H1 (cell line): Measurements from ENCODE around the gene TTC28. TPM values are rescaled to one million over a fixed set of nuclear protein-coding genes. Genes with fewer than 3 reads are reported as not detected.

Experiments
- CTCF ChIA-PET: fragments of 300-600 bp; sonication (Branson Sonifier 250); formaldehyde crosslinking; loops from one replicate; lab custom pipeline; 2021; ENCODE audit not compliant: partially characterized antibody; lab: Charles Lee
- POLR2A ChIA-PET: fragments of 300-600 bp; sonication (Branson Sonifier 250); formaldehyde crosslinking; loops from one replicate; lab custom pipeline; 2021; ENCODE audit warnings: inconsistent platforms; ENCODE audit not compliant: partially characterized antibody; lab: Charles Lee
- DNase-seq, 2 experiments: peaks; one replicate each; pipeline versions ENCODE4 v3.0.0 to v3.0.0-alpha.2; 2010 to 2022; ENCODE audit warnings: low spot score in 2 of 2, low read depth in 1 of 2, mixed read lengths in 1 of 2
- FAIRE-seq: peaks from 2 replicates; lab custom pipeline; 2011; peaks lifted over from hg19 to GRCh38; lab: Jason Lieb, UNC
- H2AFZ ChIP-seq: 2 replicates; pipeline ENCODE4 v1.8.1; 2012; ENCODE audit warnings: low read length, inconsistent platforms
- H2AK5ac ChIP-seq: 2 replicates; pipeline ENCODE4 v1.6.1; 2013; ENCODE audit warnings: low read depth, low read length
- H2BK120ac ChIP-seq: replicated peaks from 2 replicates; pipeline ENCODE3; 2013; ENCODE audit warnings: low read depth, low read length, inconsistent platforms
- H2BK12ac ChIP-seq: 2 replicates; pipeline ENCODE4 v1.6.1; 2013; ENCODE audit warnings: low read depth, low read length
- H2BK15ac ChIP-seq: 2 replicates; pipeline ENCODE4 v1.6.1; 2013; ENCODE audit warnings: low read length
- H2BK20ac ChIP-seq: 2 replicates; pipeline ENCODE4 v1.6.1; 2013; ENCODE audit warnings: low read length
- H2BK5ac ChIP-seq: 2 replicates; pipeline ENCODE4 v1.6.1; 2013; ENCODE audit warnings: low read depth, low read length
- H3K14ac ChIP-seq: 2 replicates; pipeline ENCODE4 v1.6.1; 2013; ENCODE audit warnings: inconsistent platforms; ENCODE audit not compliant: insufficient read length
- H3K18ac ChIP-seq: 2 replicates; pipeline ENCODE4 v1.6.1; 2013; ENCODE audit warnings: low read length; ENCODE audit errors: extremely low read depth
- H3K23ac ChIP-seq: 2 replicates; pipeline ENCODE4 v1.6.1; 2013; ENCODE audit warnings: inconsistent platforms; ENCODE audit not compliant: insufficient read length
- H3K23me2 ChIP-seq: 2 replicates; pipeline ENCODE4 v1.6.1; 2013; ENCODE audit warnings: low read depth, low read length
- H3K27ac ChIP-seq: 2 replicates; pipeline ENCODE4 v1.6.1; 2011; ENCODE audit warnings: low read depth, low read length, inconsistent platforms
- H3K27me3 ChIP-seq, 4 experiments: replicated peaks in 1 of 4; 1 replicate in 1 of 4; 2 replicates in 3 of 4; pipeline versions ENCODE4 v1.6.1 to v1.8.1; 2011 to 2013; ENCODE audit warnings: low read length in 3 of 4, mild to moderate bottlenecking in 3 of 4, inconsistent platforms in 2 of 4, mixed read lengths in 2 of 4, moderate library complexity in 1 of 4; ENCODE audit not compliant: control insufficient read depth in 3 of 4, insufficient read depth in 3 of 4; ENCODE audit errors: extremely low read depth in 1 of 4
- H3K36me3 ChIP-seq, 4 experiments: 2 replicates each; pipeline versions ENCODE4 v1.6.1 to v1.8.1; 2011 to 2013; ENCODE audit warnings: mild to moderate bottlenecking in 4 of 4, low read length in 3 of 4, moderate library complexity in 2 of 4, control low read depth in 1 of 4, inconsistent platforms in 1 of 4; ENCODE audit not compliant: insufficient read depth in 4 of 4, control insufficient read depth in 2 of 4
- H3K4ac ChIP-seq: replicated peaks from 2 replicates; pipeline ENCODE3; 2013; ENCODE audit warnings: low read length, low read depth, mixed read lengths, inconsistent platforms; ENCODE audit not compliant: insufficient read length
- H3K4me1 ChIP-seq, 4 experiments: replicated peaks in 1 of 4; 1 replicate in 1 of 4; 2 replicates in 3 of 4; pipeline versions ENCODE4 v1.6.1 to v1.8.1; 2011 to 2013; ENCODE audit warnings: low read length in 3 of 4, inconsistent platforms in 2 of 4, mixed read lengths in 1 of 4; ENCODE audit not compliant: insufficient read depth in 4 of 4, control insufficient read depth in 3 of 4
- H3K4me2 ChIP-seq, 2 experiments: 2 replicates each; pipeline versions ENCODE4 v1.6.1 to v1.8.1; 2011 to 2013; ENCODE audit warnings: low read depth in 2 of 2, low read length in 2 of 2, control low read depth in 1 of 2, inconsistent platforms in 1 of 2, mild to moderate bottlenecking in 1 of 2; ENCODE audit not compliant: insufficient read depth in 1 of 2
- H3K4me3 ChIP-seq, 4 experiments: fragments of 200-600, 300-600 bp in 1 of 4; sonication (generic), shearing (Covaris generic), sonication (Bioruptor Twin) in 1 of 4; 2 replicates each; pipeline versions ENCODE4 v1.5.1 to v1.8.1; 2011 to 2016; ENCODE audit warnings: low read length in 4 of 4, low read depth in 3 of 4, control low read depth in 2 of 4, inconsistent platforms in 2 of 4, mild to moderate bottlenecking in 2 of 4, mixed read lengths in 1 of 4, moderate library complexity in 1 of 4; ENCODE audit not compliant: insufficient read depth in 2 of 4; ENCODE audit errors: extremely low read depth in 1 of 4
- H3K56ac ChIP-seq: replicated peaks from 2 replicates; pipeline ENCODE3; 2013; ENCODE audit warnings: low read depth, mild to moderate bottlenecking, mixed read lengths, low read length, inconsistent platforms; ENCODE audit not compliant: insufficient read length
- H3K79me1 ChIP-seq: 2 replicates; pipeline ENCODE4 v1.6.1; 2013; ENCODE audit warnings: low read depth, low read length, control low read depth
- H3K79me2 ChIP-seq, 2 experiments: 2 replicates each; pipeline versions ENCODE4 v1.6.1 to v1.8.1; 2012 to 2013; ENCODE audit warnings: low read length in 2 of 2, mild to moderate bottlenecking in 2 of 2, inconsistent platforms in 1 of 2; ENCODE audit not compliant: insufficient read depth in 2 of 2, control insufficient read depth in 1 of 2
- H3K9ac ChIP-seq, 4 experiments: replicated peaks in 1 of 4; 1 replicate in 1 of 4; 2 replicates in 3 of 4; pipeline versions ENCODE4 v1.6.1 to v1.8.1; 2011 to 2013; ENCODE audit warnings: low read depth in 3 of 4, low read length in 3 of 4, control low read depth in 2 of 4, mild to moderate bottlenecking in 2 of 4, moderate library complexity in 2 of 4, inconsistent platforms in 1 of 4; ENCODE audit errors: extremely low read depth in 1 of 4
- H3K9me3 ChIP-seq, 2 experiments: 2 replicates each; pipeline versions ENCODE4 v1.6.1 to v1.8.1; 2012 to 2013; ENCODE audit warnings: mild to moderate bottlenecking in 2 of 2, moderate library complexity in 2 of 2, control low read depth in 1 of 2, inconsistent platforms in 1 of 2, low read depth in 1 of 2, low read length in 1 of 2, mixed read lengths in 1 of 2; ENCODE audit not compliant: insufficient read depth in 2 of 2
- H4K20me1 ChIP-seq, 2 experiments: replicated peaks in 1 of 2; 2 replicates each; pipeline versions ENCODE3 to v1.8.1; 2011 to 2013; ENCODE audit warnings: inconsistent platforms in 2 of 2, low read length in 2 of 2, mild to moderate bottlenecking in 1 of 2; ENCODE audit not compliant: insufficient read depth in 2 of 2, control insufficient read depth in 1 of 2
- H4K5ac ChIP-seq: 2 replicates; pipeline ENCODE4 v1.6.1; 2013; ENCODE audit warnings: low read length, low read depth, mixed read lengths, inconsistent platforms; ENCODE audit not compliant: insufficient read length
- H4K8ac ChIP-seq: 2 replicates; pipeline ENCODE4 v1.8.0; 2013; ENCODE audit warnings: mild to moderate bottlenecking, moderate library complexity, low read length, inconsistent platforms; ENCODE audit not compliant: insufficient read depth; ENCODE audit errors: extremely low read depth
- H4K91ac ChIP-seq: replicated peaks from 2 replicates; pipeline ENCODE3; 2013; ENCODE audit warnings: low read length, mixed read lengths, inconsistent platforms; ENCODE audit not compliant: insufficient read length
- CHD1 ChIP-seq: IDR thresholded peaks from 2 replicates; pipeline ENCODE4 v1.6.1; 2012; ENCODE audit warnings: low read depth, low read length, improper control_type of control experiment
- WGBS, 2 experiments: shearing (Covaris generic) in 1 of 2; methylation state at CpG; one replicate each; pipeline versions ENCODE4 v1.1.6 to v1.1.7; 2013 to 2015; ENCODE audit warnings: low lambda C conversion rate in 2 of 2, mixed read lengths in 2 of 2, inconsistent platforms in 1 of 2, low coverage in 1 of 2, missing lambda C conversion rate in 1 of 2; ENCODE audit not compliant: insufficient replicate concordance in 2 of 2, insufficient coverage in 1 of 2, insufficient read length in 1 of 2; ENCODE audit errors: extremely low coverage in 1 of 2, missing lambda C conversion rate in 1 of 2; 5-methylcytosine and 5-hydroxymethylcytosine counted together
- polyA plus RNA-seq, 7 experiments: library from polyadenylated mRNA; depleted of rRNA in 3 of 7; stranded (reverse) in 5 of 7; unstranded in 2 of 7; fragments of >200 nt in 5 of 7; fragments of 200-250 nt in 2 of 7; gene quantifications; 1 replicate in 5 of 7; 2 replicates in 1 of 7; 4 replicates in 1 of 7; pipeline versions ENCODE4 v1.2.1 to v1.2.3, GENCODE V29; 2011 to 2013; ENCODE audit warnings: missing spikeins in 2 of 7, mixed read lengths in 2 of 7
- total RNA-seq: library from RNA; stranded (reverse); fragmentation: NEBNext Ultra II Directional; extraction: Animal tissue kit (Norgen Biotek cat#: 25700); gene quantifications from 2 replicates; pipeline ENCODE4 v1.2.1, GENCODE V29; 2021

TTC28 gene
- total and polyA plus RNA-seq, 2 of the 8 experiments (the other 6 are each of a cell fraction or from before 2014, with no cell fraction given) = 2.6 to 12.6 TPM

DNA sequence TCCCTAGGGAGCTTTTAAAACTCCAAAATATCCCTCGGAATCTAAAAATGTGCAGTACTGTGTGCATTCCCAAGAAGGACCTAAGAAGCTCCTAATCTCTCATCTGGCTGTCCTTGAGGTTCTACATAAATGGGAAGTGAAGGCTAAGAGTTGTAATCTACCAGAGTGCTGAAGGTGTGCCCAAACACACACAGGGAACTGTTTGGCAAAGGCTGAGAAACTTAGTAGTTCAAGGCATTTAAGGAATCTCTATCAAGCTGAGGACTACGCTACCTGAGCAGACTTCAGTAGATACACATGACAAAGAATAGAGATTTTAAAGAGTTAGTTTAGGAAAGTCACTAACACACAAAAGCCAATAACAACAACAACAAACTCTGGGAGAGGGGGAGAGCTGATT lies 71.1 kb downstream of the TTC28 start:
- Histone ChIP-seq H3K27ac (no peak overlapping the region), H3K9ac (no peak overlapping the region), H4K5ac (no peak overlapping the region), H3K23me2 (no peaks in the 10 kb centered on the region), H3K4me2 (no peak overlapping the region), H2BK5ac (no peak overlapping the region), H2BK12ac (no peak overlapping the region), H4K91ac (no peak overlapping the region), H4K8ac (no peak overlapping the region), H3K9me3 (no peaks in the 10 kb centered on the region), H3K4me1 (no peaks in the 10 kb centered on the region; a peak in 1 of 7 replicates), H4K20me1 (no peaks in the 10 kb centered on the region), H2AFZ (no peak overlapping the region), H2BK20ac (no peak overlapping the region), H3K56ac (no peak overlapping the region), H3K27me3 (no peaks in the 10 kb centered on the region), H3K18ac (no peak overlapping the region), H3K4me3 (no peak overlapping the region), H3K14ac (no peak overlapping the region), H3K23ac (no peak overlapping the region), H2BK120ac (no peak overlapping the region), H3K4ac (no peak overlapping the region), H2AK5ac (no peak overlapping the region), H3K36me3 (no peaks in the 10 kb centered on the region), H2BK15ac (no peak overlapping the region), H3K79me2 (no peaks in the 10 kb centered on the region), H3K79me1 (no peaks in the 10 kb centered on the region)
- POLR2A ChIA-PET = no interaction called here
- peak; percentile 19 for FAIRE-seq
- WGBS, 2 experiments = 81% methylated on average over 2 of the region's 2 CpGs; no CpG with 5 or more reads in 1 of the 2 experiments
- CTCF ChIA-PET = interaction anchor here (0.9 to 1.1 kb wide), 2 partner anchors 9 to 223 kb away, joined by 4 to 5 read pairs; no protein-coding TSS in a partner anchor
- no peak for DNase-seq
- no peak for TF ChIP-seq CHD1
